BE2C (cell line): ENCODE measurements around the gene RELA.
"Not testable (repeated sequence)": the region's sequence is repeated elsewhere in the genome, so short reads cannot be mapped to it uniquely, and the experiment has no call there.

ENCODE experiments used
- DNase-seq: peaks from one replicate; pipeline ENCODE4 v3.0.0-alpha.2; 2020
- H3K27me3 ChIP-seq: fragments of 250-450 bp; sonication (Bioruptor Pico); 2 replicates; pipeline ENCODE4 v1.5.1; 2020; ENCODE audit warnings: mild to moderate bottlenecking
- H3K36me3 ChIP-seq: fragments of 250-450 bp; sonication (Bioruptor Pico); 2 replicates; pipeline ENCODE4 v1.5.1; 2020; ENCODE audit warnings: mild to moderate bottlenecking
- H3K4me1 ChIP-seq: fragments of 250-450 bp; sonication (Bioruptor Pico); 2 replicates; pipeline ENCODE4 v1.5.1; 2020
- H3K4me3 ChIP-seq: 2 replicates; pipeline ENCODE4 v1.5.1; 2011; ENCODE audit warnings: low read depth, low read length
- H3K9me3 ChIP-seq: fragments of 250-450 bp; sonication (Bioruptor Pico); 2 replicates; pipeline ENCODE4 v1.5.1; 2020
- TF ChIP-seq, protein P1 (sequence below): IDR thresholded peaks from 2 replicates; pipeline ENCODE4 v1.5.1; 2012; ENCODE audit warnings: mild to moderate bottlenecking, low read depth, low read length

RELA gene

DNA sequence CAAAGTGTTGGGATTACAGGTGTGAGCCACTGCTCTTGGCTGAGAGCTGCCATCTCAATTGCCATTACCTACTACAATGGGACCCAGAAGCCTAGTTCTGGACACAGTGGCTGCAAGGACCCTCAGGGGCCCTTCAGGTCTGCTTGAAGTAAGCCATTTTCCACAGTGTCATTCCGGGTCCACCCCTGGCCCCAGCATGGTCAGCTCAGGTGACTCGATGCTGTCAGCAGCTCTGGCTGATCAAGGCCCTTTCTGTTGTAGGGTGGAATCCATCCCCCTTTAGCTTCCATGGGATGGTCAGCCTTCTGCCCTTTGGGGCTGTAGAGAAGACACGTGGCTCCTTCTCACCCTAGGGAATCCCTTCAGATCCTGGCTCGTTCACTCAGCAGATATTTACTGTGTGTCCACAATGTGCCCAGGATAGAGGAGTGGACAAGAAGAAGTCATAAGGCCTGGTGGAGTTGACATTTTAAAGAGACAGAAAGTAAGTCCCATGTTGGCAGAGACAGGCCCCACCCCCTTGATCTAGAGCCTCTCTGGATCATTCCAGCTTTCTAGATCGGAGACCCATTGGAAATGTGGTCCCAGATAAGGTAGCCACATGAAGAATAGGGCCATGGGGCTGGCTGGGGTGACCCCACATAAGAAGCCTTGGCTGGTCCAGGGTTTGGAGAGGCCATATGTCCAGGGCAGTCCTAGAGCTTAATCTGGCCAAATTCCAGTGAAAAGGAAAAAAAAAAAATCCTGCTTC is 34.3 kb upstream of the RELA start:
- peaks cover 33% of the 10 kb centered on the region for H3K27me3 ChIP-seq
- no peak overlapping the region for H3K4me3 ChIP-seq
- no peaks in the 10 kb centered on the region for H3K36me3 ChIP-seq
- H3K4me1 ChIP-seq, result no peaks in the 10 kb centered on the region
- no peaks in the 10 kb centered on the region for H3K9me3 ChIP-seq
- TF ChIP-seq, protein P1, sequence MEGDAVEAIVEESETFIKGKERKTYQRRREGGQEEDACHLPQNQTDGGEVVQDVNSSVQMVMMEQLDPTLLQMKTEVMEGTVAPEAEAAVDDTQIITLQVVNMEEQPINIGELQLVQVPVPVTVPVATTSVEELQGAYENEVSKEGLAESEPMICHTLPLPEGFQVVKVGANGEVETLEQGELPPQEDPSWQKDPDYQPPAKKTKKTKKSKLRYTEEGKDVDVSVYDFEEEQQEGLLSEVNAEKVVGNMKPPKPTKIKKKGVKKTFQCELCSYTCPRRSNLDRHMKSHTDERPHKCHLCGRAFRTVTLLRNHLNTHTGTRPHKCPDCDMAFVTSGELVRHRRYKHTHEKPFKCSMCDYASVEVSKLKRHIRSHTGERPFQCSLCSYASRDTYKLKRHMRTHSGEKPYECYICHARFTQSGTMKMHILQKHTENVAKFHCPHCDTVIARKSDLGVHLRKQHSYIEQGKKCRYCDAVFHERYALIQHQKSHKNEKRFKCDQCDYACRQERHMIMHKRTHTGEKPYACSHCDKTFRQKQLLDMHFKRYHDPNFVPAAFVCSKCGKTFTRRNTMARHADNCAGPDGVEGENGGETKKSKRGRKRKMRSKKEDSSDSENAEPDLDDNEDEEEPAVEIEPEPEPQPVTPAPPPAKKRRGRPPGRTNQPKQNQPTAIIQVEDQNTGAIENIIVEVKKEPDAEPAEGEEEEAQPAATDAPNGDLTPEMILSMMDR, result no peak
- no peak for DNase-seq

DNA sequence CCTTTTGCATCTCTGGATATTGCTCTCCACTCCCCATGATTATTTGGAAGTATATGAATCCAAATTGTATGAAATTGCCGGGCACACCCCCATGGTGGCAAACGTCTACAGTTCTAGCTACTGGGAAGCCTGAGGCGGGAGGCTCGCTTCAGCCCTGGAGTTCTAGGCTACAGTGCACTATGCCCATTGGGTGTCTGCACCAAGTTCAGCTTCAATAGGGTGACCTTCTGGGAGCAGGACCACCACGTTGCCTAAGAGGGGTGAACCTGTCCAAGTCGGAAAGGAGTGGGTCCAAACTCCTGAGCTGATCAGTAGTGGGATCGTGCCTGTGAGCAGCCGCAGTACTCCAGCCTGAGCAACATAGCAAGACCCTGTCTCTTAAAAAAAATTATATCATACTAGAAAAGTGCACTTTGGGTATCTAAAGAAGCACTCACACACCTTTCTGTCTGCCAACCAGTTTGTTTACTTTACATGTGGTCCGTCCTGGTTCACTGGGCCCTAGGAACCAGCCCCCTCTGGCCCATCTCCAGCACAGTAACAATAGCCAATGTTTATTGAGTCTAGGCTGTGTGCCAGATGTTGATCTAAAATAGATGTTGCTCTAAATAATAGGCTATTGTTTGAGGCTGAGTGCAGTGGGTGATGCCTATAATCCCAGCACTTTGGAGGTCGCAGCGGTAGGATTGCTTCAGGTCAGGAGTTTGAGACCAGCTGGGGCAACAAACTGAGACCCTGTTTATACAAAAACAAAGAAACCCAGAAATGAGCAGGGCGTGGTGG is 32.9 kb upstream of the RELA start:
- no peak for DNase-seq
- Histone ChIP-seq H3K4me3 (no peak overlapping the region), H3K36me3 (no peaks in the 10 kb centered on the region), H3K9me3 (no peaks in the 10 kb centered on the region), H3K4me1 (no peaks in the 10 kb centered on the region), H3K27me3 (peaks cover 21% of the 10 kb centered on the region)
- TF ChIP-seq, protein P1, result no peak

DNA sequence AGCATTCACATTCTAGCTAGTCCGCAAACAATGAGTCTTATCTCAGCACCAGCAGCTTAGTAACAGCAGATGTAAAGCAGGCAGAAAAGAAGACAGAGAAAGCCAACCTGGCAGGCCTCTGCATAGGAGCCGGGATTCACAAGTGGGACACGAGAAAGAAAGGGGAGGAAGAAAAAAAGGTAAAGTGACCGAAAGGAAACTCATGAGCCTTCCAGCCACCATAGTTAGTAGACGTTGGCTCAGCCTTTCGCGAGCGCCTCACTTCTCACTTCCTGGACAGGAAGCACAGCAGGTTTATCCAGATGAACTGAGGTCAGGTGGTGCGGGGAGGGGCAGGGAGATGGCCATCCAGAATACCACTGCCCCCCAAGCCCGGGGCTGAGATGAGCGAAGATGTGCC is 29.7 kb upstream of the RELA start:
- no peaks in the 10 kb centered on the region for H3K9me3 ChIP-seq
- TF ChIP-seq, protein P1, result no peak
- no peak overlapping the region for H3K4me3 ChIP-seq
- no peaks in the 10 kb centered on the region for H3K36me3 ChIP-seq
- H3K27me3 ChIP-seq, result no peaks in the 10 kb centered on the region
- H3K4me1 ChIP-seq, result no peaks in the 10 kb centered on the region
- no peak for DNase-seq

DNA sequence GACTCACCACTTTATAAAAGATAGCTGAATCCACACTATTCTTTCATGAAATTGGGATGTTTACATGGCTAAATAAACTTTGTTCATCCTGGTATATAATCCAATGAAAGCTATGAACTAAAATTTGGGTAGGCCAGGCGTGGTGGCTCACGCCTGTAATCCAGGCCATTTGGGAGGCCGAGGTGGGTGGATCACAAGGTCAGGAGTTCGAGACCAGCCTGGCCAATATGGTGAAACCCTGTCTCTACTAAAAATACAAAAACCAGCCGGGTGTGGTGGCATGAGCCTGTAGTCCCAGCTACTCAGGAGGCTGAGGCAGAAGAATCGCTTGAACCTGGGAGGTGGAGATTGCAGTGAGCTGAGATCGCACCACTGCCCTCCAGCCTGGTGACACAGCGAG is 29.1 kb upstream of the RELA start:
- H3K27me3 ChIP-seq, H3K9me3 ChIP-seq: not testable (repeated sequence)

DNA sequence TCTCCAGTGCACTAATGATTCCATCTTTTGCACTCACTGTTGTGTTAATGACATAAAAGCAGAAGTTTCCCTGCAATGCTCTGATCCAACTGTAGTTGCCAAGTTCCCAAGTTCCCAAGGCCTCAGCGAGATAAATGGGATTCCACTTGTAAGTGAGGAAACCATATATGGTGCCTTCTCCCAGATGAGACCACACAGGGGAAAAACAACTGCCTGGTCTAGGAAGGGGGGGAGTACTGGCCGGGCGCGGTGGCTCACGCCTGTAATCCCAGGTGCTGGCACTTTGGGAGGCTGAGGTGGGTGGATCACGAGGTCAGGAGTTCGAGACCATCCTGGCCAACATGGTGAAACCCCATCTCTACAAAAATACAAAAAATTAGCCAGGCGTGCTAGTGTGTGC is 23.3 kb upstream of the RELA start:
- no peaks in the 10 kb centered on the region for H3K9me3 ChIP-seq
- no peaks in the 10 kb centered on the region for H3K4me1 ChIP-seq
- H3K36me3 ChIP-seq, result no peaks in the 10 kb centered on the region
- TF ChIP-seq, protein P1, result no peak
- peaks cover 49% of the 10 kb centered on the region for H3K27me3 ChIP-seq
- no peak overlapping the region for H3K4me3 ChIP-seq
- no peak for DNase-seq

More for the DNA sequence above, 29.1 kb upstream of the RELA start:
- not testable (repeated sequence) for H3K4me3 ChIP-seq, H3K4me1 ChIP-seq, DNase-seq, H3K36me3 ChIP-seq

DNA sequence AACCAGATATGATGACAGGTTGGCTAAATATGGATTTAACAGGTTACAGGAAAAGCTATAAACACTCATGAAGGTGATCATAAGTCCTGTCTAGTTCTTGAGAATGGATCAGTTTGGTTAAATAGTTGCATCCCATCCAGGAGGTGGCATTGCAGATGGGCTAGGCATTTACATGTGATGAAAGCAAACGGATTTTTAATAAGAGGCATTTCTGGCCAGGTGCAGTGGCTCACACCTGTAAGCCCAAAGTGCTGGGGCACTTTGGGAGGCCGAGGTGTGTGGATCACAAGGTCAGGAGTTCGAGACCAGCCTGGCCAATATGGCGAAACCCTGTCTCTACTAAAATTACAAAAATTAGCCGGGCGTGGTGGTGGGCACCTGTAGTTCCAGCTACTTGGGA is 20.8 kb upstream of the RELA start:
- not testable (repeated sequence) for DNase-seq, H3K9me3 ChIP-seq, H3K4me3 ChIP-seq, H3K4me1 ChIP-seq, H3K36me3 ChIP-seq
- H3K27me3 ChIP-seq, result peaks cover 49% of the 10 kb centered on the region

DNA sequence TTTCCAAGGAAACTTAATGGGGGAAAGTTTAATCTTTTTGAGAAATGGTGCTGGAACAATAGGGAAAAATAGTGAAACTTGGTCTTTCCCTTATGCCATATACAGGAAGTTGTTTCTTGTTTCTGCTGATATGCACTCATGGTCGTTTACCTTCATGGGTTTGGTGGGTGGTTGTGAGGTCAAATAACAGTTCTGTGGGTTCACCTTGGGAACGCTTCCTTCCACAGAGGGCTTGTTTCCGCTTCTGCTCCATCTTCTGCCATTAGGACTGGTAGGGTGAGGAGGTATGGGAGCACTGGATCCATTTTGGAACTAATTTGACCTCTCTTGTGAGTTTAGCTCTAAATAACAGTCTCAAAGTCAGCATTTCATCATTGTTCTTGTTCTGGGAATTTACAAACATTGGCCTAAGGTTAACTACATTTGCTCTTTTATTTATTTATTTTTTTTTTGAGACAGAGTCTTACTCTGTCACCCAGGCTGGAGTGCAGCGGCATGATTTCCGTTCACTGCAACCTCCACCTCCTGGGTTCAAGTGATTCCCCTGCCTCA is 17.6 kb upstream of the RELA start:
- no peak overlapping the region for H3K4me3 ChIP-seq
- H3K9me3 ChIP-seq, result no peaks in the 10 kb centered on the region
- H3K4me1 ChIP-seq, result no peaks in the 10 kb centered on the region
- TF ChIP-seq, protein P1, result no peak
- H3K36me3 ChIP-seq, result no peaks in the 10 kb centered on the region
- DNase-seq, result no peak
- H3K27me3 ChIP-seq, result peaks cover 44% of the 10 kb centered on the region
